GM18519 (cell line): ENCODE data around the gene GRIA3.

Experiments
- ATAC-seq: cut with Tn5 transposase; IDR thresholded peaks from one replicate; pipeline ENCODE4 v1.9.1; 2021; ENCODE audit warnings: mild to moderate bottlenecking, moderate library complexity; ENCODE audit not compliant: unreplicated experiment, low FRiP score

GRIA3 gene

GRCh38 chrX:123190096-123190495 lies 6.0 kb downstream of the GRIA3 start:
- ATAC-seq = no peak

- no peak for ATAC-seq
These were observed 9.0 kb downstream of the GRIA3 start for GRCh38 chrX:123193101-123193500.

- no peak for ATAC-seq
These were observed 15.3 kb downstream of the GRIA3 start for GRCh38 chrX:123199338-123199737.

- no peak for ATAC-seq
These were observed 17.6 kb downstream of the GRIA3 start for GRCh38 chrX:123201720-123202119.

GRCh38 chrX:123202523-123202922 lies 18.4 kb downstream of the GRIA3 start:
- ATAC-seq = no peak

- ATAC-seq = no peak
These were observed 19.7 kb downstream of the GRIA3 start for GRCh38 chrX:123203772-123204171.

- ATAC-seq = no peak
These were observed 22.1 kb downstream of the GRIA3 start for GRCh38 chrX:123206176-123206575.

- no peak for ATAC-seq
These were observed 26.2 kb downstream of the GRIA3 start for GRCh38 chrX:123210252-123210651.

GRCh38 chrX:123215397-123216089 lies 31.5 kb downstream of the GRIA3 start:
- ATAC-seq = no peak

- ATAC-seq = no peak
These were observed 33.0 kb downstream of the GRIA3 start for GRCh38 chrX:123217077-123217476.

GRCh38 chrX:123217728-123218127 lies 33.6 kb downstream of the GRIA3 start:
- ATAC-seq = no peak

- no peak for ATAC-seq
These were observed 35.8 kb downstream of the GRIA3 start for GRCh38 chrX:123219916-123220315.

- ATAC-seq = no peak
These were observed 38.8 kb downstream of the GRIA3 start for GRCh38 chrX:123222920-123223319.

GRCh38 chrX:123223409-123223808 lies 39.3 kb downstream of the GRIA3 start:
- ATAC-seq = peak; percentile 20

GRCh38 chrX:123223859-123224258 lies 39.8 kb downstream of the GRIA3 start:
- ATAC-seq = peak; percentile 97

GRCh38 chrX:123230798-123231197 lies 46.7 kb downstream of the GRIA3 start:
- no peak for ATAC-seq

GRCh38 chrX:123236859-123237258 lies 52.8 kb downstream of the GRIA3 start:
- ATAC-seq = no peak

- ATAC-seq = no peak
These were observed 53.2 kb downstream of the GRIA3 start for GRCh38 chrX:123237271-123237670.

GRCh38 chrX:123254457-123254856 lies 70.4 kb downstream of the GRIA3 start:
- no peak for ATAC-seq

GRCh38 chrX:123256378-123256777 lies 72.3 kb downstream of the GRIA3 start:
- ATAC-seq = no peak

- no peak for ATAC-seq
These were observed 76.9 kb downstream of the GRIA3 start for GRCh38 chrX:123260920-123261418.

GRCh38 chrX:123263270-123263669 lies 79.2 kb downstream of the GRIA3 start:
- no peak for ATAC-seq

- no peak for ATAC-seq
These were observed 79.7 kb downstream of the GRIA3 start for GRCh38 chrX:123263747-123264146.
